Measurements from ENCODE around the gene SDK1. TPM values are rescaled to one million over a fixed set of nuclear protein-coding genes. Genes with fewer than 3 reads are reported as not detected.
A peak's percentile ranks its signal among the peaks of the same experiment; 100 is the strongest.

SDK1 gene
- total and polyA plus RNA-seq, 2 donors (not counting 3 experiments of a cell fraction or from before 2014, with no cell fraction given): 1.6 to 3.9 TPM

GRCh38 chr7:3771906-3772305 is 470.9 kb downstream of the SDK1 start:
- ChIA-PET POLR2A (no interaction called here), CTCF (no interaction called here)
- H3K36me3 ChIP-seq (ENCODE audit: control insufficient read depth in 2 of 2, extremely low read depth in 1 of 2, insufficient read depth in 2 of 2, low read length in 2 of 2): no peaks in the 10 kb centered on the region
- H3K79me2 ChIP-seq (ENCODE audit: control insufficient read depth, insufficient read depth, low read length): no peaks in the 10 kb centered on the region
- no peak overlapping the region for H3K9ac ChIP-seq (replicated peaks; ENCODE audit: extremely low read depth, insufficient read depth, low read length)
- H3K9me3 ChIP-seq (replicated peaks; ENCODE audit: control insufficient read depth, insufficient read depth, low read length): no peaks in the 10 kb centered on the region
- no peaks in the 10 kb centered on the region for H3K27me3 ChIP-seq (ENCODE audit: control insufficient read depth in 2 of 2, insufficient read depth in 2 of 2, low read length in 2 of 2)
- DNase-seq (ENCODE audit: low read depth, low spot score) (peak; percentile 16), FAIRE-seq (peak; percentile 57)
- no peaks in the 10 kb centered on the region for H3K9me1 ChIP-seq (replicated peaks; ENCODE audit: control insufficient read depth, extremely low read depth, insufficient read depth, low read length)
- TF ChIP-seq FOS (IDR thresholded peaks at IDR 0.05; ENCODE audit: borderline replicate concordance, insufficient read depth, low read length) (no peak), POLR2AphosphoS5 (IDR thresholded peaks at IDR 0.05; ENCODE audit: insufficient read depth, low read depth, low read length) (no peak), EZH2 (IDR thresholded peaks at IDR 0.05; ENCODE audit: borderline replicate concordance, low read depth, low read length, severe bottlenecking) (no peak), GATA2 (IDR thresholded peaks at IDR 0.05; ENCODE audit: insufficient read depth, insufficient read length, low read depth, low read length) (no peak), JUN (IDR thresholded peaks at IDR 0.05; ENCODE audit: borderline replicate concordance, insufficient read depth, insufficient read length, low read depth) (no peak), MYC (IDR thresholded peaks at IDR 0.05; ENCODE audit: low read depth, low read length) (no peak), POLR2A (IDR thresholded peaks at IDR 0.05; ENCODE audit: low read depth, low read length) (no peak)
- TF ChIP-seq, protein P1, sequence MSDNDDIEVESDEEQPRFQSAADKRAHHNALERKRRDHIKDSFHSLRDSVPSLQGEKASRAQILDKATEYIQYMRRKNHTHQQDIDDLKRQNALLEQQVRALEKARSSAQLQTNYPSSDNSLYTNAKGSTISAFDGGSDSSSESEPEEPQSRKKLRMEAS (IDR thresholded peaks at IDR 0.05; ENCODE audit: insufficient read depth, insufficient read length): no peak
- TF ChIP-seq, protein P2, sequence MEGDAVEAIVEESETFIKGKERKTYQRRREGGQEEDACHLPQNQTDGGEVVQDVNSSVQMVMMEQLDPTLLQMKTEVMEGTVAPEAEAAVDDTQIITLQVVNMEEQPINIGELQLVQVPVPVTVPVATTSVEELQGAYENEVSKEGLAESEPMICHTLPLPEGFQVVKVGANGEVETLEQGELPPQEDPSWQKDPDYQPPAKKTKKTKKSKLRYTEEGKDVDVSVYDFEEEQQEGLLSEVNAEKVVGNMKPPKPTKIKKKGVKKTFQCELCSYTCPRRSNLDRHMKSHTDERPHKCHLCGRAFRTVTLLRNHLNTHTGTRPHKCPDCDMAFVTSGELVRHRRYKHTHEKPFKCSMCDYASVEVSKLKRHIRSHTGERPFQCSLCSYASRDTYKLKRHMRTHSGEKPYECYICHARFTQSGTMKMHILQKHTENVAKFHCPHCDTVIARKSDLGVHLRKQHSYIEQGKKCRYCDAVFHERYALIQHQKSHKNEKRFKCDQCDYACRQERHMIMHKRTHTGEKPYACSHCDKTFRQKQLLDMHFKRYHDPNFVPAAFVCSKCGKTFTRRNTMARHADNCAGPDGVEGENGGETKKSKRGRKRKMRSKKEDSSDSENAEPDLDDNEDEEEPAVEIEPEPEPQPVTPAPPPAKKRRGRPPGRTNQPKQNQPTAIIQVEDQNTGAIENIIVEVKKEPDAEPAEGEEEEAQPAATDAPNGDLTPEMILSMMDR (IDR thresholded peaks at IDR 0.05; ENCODE audit: extremely low read depth in 1 of 2, insufficient read depth in 1 of 2, low read depth in 1 of 2, low read length in 2 of 2): no peak
- no peak overlapping the region for H3K27ac ChIP-seq (ENCODE audit: insufficient read depth, low read depth, low read length)
- no peak overlapping the region for H3K4me3 ChIP-seq (replicated peaks in 1 of 3; ENCODE audit: insufficient read depth in 1 of 3, low read depth in 1 of 3, low read length in 3 of 3)
- peak overlapping the region; percentile 32 for H3K4me2 ChIP-seq (ENCODE audit: insufficient read depth, low read length)
- dilution Hi-C loops (cut with MboI; ENCODE audit: extremely low pct_ligation_motif_present, low sequenced_read_pairs): no loop called here
- H4K20me1 ChIP-seq (replicated peaks; ENCODE audit: control insufficient read depth, extremely low read depth, insufficient read depth, low read length): no peaks in the 10 kb centered on the region
- intact Hi-C loops (cut with micrococcal nuclease): no loop called here
- no peak overlapping the region for H2AFZ ChIP-seq (ENCODE audit: low read depth, low read length)
- BruUV-seq (replicated peaks): no TSS peak
- H3K4me1 ChIP-seq (ENCODE audit: control insufficient read depth, extremely low read depth, insufficient read depth, low read length): peaks cover 3% of the 10 kb centered on the region

Data from endothelial cell of umbilical vein (primary cell).